VCaP (cell line): Measurements from ENCODE around the gene ITGA11.
"Not testable (repeated sequence)": the region's sequence is repeated elsewhere in the genome, so short reads cannot be mapped to it uniquely, and the experiment has no call there.

Source experiments
- H3K27ac ChIP-seq: fragments of 450-650 bp; 2 replicates; pipeline ENCODE4 v1.5.1; 2017
- TF ChIP-seq, protein P1 (sequence below): fragments of 450-650 bp; conservative IDR thresholded peaks from 2 replicates; pipeline ENCODE4 v1.5.1; 2017; ENCODE audit warnings: mild to moderate bottlenecking, moderate library complexity

ITGA11 gene

DNA sequence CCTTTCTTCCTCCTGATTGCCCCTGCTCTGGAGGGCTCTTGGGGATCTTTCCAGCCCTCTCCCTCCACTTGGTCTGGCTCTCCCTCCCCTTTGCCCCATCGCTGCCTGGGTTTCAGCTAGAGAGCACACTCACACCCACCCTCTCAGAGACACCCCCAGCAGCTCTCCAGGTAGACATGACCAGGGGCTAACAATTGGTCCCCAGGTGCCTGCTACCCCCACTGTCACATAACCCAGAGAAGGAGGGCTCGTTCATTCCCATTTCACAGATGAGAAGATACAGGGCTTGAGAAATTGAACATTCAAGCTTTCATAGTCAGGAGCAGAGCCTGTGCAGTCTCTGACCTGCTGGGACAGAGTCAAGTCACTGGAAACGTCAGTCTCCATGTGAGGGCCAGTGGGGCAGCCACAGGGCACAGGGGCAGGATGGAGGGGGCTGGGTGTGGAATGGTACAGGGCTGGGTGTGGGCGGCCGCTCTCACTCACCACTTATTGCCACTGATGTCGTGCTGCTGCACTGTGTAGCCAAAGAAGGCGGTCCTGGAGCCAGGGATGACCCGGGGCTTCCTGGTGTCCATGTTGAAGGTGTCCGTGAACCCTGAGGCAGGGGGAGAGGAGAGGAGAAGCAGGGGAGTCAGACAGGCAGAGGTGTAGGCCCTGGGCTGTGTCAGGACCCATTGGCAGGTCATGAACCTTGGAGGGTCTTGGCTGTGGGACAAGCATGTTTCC lies 29.4 kb downstream of the ITGA11 start:
- TF ChIP-seq, protein P1, sequence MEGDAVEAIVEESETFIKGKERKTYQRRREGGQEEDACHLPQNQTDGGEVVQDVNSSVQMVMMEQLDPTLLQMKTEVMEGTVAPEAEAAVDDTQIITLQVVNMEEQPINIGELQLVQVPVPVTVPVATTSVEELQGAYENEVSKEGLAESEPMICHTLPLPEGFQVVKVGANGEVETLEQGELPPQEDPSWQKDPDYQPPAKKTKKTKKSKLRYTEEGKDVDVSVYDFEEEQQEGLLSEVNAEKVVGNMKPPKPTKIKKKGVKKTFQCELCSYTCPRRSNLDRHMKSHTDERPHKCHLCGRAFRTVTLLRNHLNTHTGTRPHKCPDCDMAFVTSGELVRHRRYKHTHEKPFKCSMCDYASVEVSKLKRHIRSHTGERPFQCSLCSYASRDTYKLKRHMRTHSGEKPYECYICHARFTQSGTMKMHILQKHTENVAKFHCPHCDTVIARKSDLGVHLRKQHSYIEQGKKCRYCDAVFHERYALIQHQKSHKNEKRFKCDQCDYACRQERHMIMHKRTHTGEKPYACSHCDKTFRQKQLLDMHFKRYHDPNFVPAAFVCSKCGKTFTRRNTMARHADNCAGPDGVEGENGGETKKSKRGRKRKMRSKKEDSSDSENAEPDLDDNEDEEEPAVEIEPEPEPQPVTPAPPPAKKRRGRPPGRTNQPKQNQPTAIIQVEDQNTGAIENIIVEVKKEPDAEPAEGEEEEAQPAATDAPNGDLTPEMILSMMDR, result no peak
- H3K27ac ChIP-seq, result no peak overlapping the region

DNA sequence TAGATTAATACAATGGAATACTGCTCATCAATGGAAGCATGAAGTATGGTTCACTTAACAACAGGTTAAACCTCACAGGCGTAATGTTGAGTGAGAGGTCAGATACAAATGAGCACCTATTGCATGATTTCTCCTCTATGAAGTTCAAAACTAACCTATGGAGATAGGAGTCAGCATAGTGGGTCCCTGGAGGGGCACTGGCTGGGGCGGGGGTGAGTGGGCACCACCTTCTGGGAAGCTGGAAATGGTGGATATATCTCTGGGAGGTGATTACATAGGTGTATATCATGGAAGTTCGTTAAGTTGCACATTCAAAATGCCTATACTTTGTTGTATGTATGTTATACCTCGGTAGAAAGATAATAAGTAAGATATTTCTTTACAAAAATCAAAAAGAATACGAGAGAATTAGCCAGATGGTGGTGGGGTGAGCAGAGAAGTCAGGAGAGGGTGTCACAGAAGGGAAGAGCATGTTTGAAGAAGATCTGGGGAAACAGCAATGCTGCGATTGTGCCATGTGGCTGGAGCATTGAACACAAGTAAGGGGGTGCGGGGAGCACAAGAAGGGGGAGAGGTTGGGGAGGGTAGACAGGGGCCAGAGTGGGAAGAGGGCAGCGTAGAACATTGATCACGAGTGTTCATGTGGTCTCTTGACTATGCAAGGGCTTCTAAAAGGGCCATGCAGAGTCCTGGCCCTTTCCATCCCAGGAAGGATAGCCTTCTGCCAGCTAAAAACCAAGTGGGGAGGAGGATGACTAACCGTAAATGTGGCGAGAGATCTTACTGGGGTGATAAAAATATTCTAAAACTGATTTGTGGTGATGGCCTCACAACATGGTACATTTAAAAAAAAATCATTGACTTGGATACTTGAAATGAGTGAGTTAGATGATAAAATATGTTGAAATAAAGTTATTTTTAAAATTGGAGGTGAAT lies 30.2 kb downstream of the ITGA11 start:
- TF ChIP-seq, protein P1, result no peak
- H3K27ac ChIP-seq, result no peak overlapping the region

DNA sequence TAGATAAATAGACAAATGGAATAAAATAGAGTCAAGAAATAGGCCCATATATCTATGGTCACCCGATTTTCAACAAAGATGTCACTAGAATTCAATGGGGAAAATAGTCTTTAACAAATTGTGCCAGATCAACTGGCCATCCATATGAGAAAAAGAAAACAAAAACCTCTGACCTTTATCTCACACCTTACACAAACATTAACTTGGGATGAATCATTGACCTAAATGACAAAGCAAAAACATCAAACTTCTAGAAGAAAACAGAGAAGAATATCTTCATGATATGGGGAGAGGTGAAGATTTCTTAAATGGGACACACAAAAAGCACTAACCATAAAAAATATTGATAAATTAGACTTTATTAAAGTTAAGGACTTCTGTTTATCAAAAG lies 31.9 kb downstream of the ITGA11 start:
- H3K27ac ChIP-seq, result no peak overlapping the region
- TF ChIP-seq, protein P1, result no peak

DNA sequence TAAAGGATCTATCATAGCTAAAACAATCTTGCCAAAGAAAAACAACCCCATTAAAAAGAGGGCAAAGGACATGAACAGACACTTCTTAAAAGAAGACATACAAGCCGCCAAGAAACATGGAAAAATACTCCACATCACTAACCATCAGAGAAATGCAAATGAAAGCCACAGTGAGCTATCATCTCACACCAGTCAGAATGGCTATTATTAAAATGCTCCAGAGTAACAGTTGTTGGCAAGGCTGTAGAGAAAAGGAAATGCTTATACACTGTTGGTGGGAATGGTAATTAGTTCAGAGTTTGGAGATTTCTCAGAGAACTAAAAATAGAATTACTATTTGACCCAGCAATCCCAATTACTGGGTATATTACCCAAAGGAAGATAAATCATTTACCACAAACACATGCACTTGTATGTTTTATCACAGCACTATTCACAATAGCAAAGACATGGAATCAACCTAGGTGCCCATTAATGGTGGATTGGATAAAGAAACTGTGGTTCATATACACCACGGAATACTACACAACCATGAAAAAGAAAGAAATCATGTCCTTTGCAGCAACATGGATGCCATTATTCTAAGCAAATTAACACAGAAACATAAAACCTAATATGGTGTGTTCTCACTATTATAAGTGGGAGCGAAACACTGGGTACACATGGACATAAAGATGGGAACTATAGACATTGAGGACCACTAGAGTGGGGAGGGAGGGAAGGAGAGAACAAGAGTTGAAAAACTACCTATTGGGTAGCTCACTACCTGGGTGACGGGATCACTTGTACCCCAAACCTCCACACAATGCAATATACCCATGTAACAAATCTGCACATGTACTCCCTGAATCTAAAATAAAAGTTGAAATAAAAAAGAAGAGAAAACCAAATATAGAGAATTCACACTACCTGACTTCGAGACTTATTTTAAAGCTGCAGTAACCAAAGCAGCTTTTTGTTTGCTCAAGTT lies 32.6 kb downstream of the ITGA11 start:
- no peak overlapping the region for H3K27ac ChIP-seq
- TF ChIP-seq, protein P1, result no peak

DNA sequence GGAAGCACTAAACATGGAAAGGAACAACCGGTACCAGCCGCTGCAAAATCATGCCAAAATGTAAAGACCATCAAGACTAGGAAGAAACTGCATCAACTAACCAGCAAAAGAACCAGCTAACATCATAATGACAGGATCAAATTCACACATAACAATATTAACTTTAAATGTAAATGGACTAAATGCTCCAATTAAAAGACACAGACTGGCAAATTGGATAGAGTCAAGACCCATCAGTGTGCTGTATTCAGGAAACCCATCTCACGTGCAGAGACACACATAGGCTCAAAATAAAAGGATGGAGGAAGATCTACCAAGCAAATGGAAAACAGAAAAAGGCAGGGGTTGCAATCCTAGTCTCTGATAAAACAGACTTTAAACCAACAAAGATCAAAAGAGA lies 34.0 kb downstream of the ITGA11 start:
- H3K27ac ChIP-seq, result not testable (repeated sequence)

DNA sequence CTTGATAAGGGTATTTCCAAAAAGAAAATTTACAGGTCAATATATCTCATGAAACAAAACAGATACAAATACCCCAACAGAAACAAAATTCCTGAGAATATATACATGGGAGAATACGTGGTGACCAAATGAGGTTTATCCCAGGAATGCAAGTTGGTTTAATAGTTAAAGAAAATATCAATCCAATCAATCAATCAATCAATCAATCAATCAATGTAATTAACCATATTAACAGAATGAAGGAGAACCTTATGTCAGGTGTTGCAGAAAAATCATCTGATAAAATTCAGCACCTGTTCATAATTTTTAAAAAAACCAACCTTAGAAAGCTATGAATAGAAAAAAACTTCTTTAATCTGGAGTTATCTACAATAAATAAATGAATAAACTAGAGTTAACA lies 35.9 kb downstream of the ITGA11 start:
- no peak overlapping the region for H3K27ac ChIP-seq
- TF ChIP-seq, protein P1, result no peak

DNA sequence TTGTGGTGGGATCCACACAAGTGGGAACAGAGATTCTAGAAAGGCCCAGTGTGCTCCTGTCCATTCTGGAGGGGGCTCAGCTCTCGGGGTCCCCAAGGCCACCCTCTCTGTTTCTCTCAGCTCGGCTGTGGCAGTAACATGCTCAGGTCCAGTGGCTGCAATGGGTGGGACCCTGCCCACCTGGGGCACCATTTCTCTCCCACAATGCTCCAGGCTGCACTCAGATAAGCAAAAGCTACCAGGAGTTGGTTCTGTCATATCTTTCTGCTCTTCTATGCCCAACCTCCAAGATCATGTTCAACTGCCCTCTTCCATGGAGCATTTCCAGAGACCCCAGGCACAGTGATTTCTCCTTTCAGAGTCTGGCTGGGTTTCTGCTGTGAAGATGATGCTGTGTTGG lies 40.8 kb downstream of the ITGA11 start:
- no peak overlapping the region for H3K27ac ChIP-seq
- TF ChIP-seq, protein P1, result no peak
